ENCODE measurements around the gene DNAJC13. TPM values are rescaled to one million over a fixed set of nuclear protein-coding genes. Genes with fewer than 3 reads are reported as not detected.
A peak's percentile ranks its signal among the peaks of the same experiment; 100 is the strongest.

Gene DNAJC13
- total RNA-seq, 1 experiment from 2014 or later, result 27.2 TPM

DNA sequence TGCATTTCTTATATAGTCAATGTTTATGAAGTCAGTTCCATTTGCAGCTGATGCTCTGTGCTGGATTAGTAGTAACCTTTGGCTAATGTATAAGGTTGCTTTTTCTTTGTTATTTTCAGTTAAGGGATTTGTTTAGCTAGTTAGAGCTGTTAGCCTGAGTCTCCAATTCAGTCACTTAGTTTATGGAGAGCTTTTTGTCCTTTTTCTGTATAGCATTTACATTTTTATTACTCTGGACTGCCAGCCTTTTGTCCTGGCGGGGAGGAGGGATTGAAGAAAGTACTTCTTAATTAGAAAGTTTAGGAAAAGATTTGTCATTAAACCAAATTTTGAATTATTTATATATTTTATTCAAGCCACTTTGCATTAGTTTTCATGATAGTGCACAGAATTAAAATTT, 52.0 kb downstream of the DNAJC13 start:
- H3K27ac ChIP-seq, result no peak overlapping the region
- no peak overlapping the region for H3K4me3 ChIP-seq
- DNase-seq, result no peak
- peaks cover 37% of the 10 kb centered on the region for H3K36me3 ChIP-seq
- no peaks in the 10 kb centered on the region for H3K27me3 ChIP-seq
- H3K4me1 ChIP-seq, result no peaks in the 10 kb centered on the region
- no peaks in the 10 kb centered on the region for H3K9me3 ChIP-seq (replicated peaks)

DNA sequence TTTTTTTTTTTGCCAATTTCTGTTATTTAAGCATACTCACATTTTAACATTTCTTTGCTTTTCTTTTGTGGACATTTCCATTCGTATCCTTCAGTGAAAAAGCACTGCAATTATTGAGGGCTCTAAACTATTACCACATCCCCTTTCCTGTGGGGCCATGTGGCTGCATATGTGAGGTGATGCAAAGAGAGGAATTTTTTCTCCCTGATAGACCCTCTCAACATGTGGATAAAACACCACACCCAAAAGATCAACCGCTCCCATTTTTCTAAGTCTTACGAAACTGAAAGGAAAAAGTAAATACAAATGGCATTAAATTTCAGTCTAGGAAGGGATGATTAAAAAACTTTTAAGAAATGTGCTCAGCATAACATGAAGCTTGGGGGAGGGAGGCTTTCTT, 68.8 kb downstream of the DNAJC13 start:
- no peak for DNase-seq
- peaks cover 52% of the 10 kb centered on the region for H3K36me3 ChIP-seq

DNA sequence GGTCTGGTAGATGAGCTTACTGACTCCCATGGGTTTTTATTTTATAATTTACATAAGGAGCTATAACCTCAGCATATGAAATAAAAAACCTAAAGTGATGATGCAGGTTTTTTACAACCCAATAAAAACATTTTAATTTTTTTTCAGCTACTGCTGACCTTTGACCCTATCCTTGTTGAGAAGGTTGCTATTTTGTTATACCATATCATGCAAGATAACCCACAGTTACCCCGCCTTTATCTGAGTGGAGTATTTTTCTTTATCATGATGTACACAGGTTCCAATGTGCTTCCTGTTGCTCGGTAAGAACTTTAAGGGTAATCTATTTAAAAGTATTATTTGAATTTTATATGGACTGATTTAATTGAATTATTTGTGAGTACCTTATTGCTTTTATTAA, 70.8 kb downstream of the DNAJC13 start:
- Histone ChIP-seq H3K4me1 (no peaks in the 10 kb centered on the region), H3K9me3 (replicated peaks) (no peaks in the 10 kb centered on the region), H3K4me3 (no peak overlapping the region), H3K27ac (no peak overlapping the region), H3K36me3 (peaks cover 51% of the 10 kb centered on the region), H3K27me3 (no peaks in the 10 kb centered on the region)
- DNase-seq, result no peak

More for the DNA sequence above, 68.8 kb downstream of the DNAJC13 start:
- H3K27me3 ChIP-seq, result no peaks in the 10 kb centered on the region
- H3K4me3 ChIP-seq, result no peak overlapping the region
- H3K4me1 ChIP-seq, result no peaks in the 10 kb centered on the region
- no peaks in the 10 kb centered on the region for H3K9me3 ChIP-seq (replicated peaks)
- H3K27ac ChIP-seq, result no peak overlapping the region

DNA sequence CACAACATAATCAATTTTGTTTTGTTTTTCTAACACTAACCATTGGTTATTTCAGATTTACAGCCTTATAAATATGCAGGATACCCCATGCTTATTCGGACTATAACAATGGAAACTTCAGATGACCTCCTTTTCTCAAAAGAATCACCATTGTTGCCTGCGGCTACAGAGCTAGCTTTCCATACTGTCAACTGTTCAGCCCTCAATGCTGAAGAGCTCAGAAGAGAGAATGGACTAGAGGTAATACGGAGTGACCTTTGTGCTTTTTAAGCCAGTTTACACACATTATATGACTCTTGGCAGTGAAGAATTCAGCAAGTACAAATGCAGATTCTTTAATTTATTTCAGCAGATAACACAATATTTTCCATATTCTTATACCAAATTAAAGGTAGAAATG, 81.8 kb downstream of the DNAJC13 start:
- Histone ChIP-seq H3K36me3 (peaks cover 71% of the 10 kb centered on the region), H3K4me1 (no peaks in the 10 kb centered on the region), H3K4me3 (no peak overlapping the region), H3K27ac (no peak overlapping the region), H3K9me3 (replicated peaks) (no peaks in the 10 kb centered on the region), H3K27me3 (no peaks in the 10 kb centered on the region)
- DNase-seq, result no peak

DNA sequence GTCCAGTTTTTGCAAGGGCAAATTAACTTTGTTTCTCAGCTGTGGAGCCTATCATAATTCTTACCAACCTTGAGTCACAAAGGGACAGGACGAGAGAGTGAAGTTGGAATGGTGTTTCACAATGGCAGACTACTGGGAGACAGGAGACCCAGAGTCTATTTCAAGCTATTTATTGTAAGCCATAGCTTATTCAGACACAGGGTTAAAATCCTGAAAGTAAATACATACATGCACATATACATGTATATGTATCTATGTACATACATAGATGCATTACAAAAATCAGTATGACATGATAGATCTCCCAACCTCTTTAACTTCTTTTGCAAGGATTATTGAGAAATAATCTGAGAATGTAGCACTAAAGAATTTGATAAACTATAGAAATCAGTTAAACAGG, 86.3 kb downstream of the DNAJC13 start:
- no peaks in the 10 kb centered on the region for H3K27me3 ChIP-seq
- no peaks in the 10 kb centered on the region for H3K9me3 ChIP-seq (replicated peaks)
- DNase-seq, result no peak
- H3K4me1 ChIP-seq, result no peaks in the 10 kb centered on the region
- H3K4me3 ChIP-seq, result no peak overlapping the region
- H3K27ac ChIP-seq, result no peak overlapping the region
- peaks cover 60% of the 10 kb centered on the region for H3K36me3 ChIP-seq

DNA sequence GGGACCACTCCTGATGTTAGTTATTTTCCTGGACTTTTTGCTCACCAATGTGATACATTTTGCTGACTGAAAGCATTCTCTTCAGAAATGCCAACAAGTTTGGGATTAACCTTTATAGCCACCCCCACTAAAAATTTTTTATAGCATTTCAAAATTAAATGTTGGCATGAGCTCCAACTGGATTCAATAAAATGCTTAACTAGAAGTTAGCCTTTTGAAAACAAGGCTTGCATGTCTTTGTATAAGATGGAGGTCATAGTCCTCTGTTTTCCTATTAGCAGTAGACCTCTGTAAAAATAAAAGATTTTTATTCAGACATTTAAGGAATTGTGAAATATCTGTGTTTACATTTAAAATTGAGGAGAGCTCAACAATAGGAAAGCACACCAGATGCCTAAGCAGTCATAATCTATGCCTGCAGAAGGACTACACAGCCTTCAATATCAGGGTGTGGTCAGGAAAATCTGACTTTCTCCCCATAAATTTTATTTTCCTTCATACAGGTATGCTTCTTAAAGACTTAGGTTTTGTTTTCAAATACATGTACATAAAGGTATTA, 87.2 kb downstream of the DNAJC13 start:
- peaks cover 62% of the 10 kb centered on the region for H3K36me3 ChIP-seq
- no peak overlapping the region for H3K4me3 ChIP-seq
- no peaks in the 10 kb centered on the region for H3K27me3 ChIP-seq
- no peaks in the 10 kb centered on the region for H3K9me3 ChIP-seq (replicated peaks)
- H3K27ac ChIP-seq, result no peak overlapping the region
- no peaks in the 10 kb centered on the region for H3K4me1 ChIP-seq
- no peak for DNase-seq

DNA sequence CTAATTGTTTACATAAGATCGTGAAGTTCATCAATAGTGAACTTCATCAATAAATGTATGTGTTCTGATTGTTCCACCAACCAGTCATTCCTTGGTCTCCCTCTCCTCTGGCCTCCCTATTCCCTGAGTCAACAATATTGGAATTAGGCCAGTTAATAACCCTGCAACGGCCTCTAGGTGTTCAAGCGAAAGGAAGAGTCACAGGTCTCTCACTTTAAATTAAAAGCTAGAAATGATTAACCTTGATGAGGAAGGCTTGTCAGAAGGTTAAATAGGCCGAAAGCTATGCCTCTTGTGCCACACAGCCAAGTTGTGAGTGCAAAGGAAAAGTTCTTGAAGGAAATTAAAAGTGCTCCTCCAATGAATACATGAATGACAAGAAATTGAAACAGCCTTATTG, 90.4 kb downstream of the DNAJC13 start:
- no peaks in the 10 kb centered on the region for H3K9me3 ChIP-seq (replicated peaks)
- H3K36me3 ChIP-seq, result peaks cover 60% of the 10 kb centered on the region
- H3K4me3 ChIP-seq, result no peak overlapping the region
- no peak for DNase-seq
- H3K4me1 ChIP-seq, result no peaks in the 10 kb centered on the region
- H3K27ac ChIP-seq, result no peak overlapping the region
- H3K27me3 ChIP-seq, result no peaks in the 10 kb centered on the region

DNA sequence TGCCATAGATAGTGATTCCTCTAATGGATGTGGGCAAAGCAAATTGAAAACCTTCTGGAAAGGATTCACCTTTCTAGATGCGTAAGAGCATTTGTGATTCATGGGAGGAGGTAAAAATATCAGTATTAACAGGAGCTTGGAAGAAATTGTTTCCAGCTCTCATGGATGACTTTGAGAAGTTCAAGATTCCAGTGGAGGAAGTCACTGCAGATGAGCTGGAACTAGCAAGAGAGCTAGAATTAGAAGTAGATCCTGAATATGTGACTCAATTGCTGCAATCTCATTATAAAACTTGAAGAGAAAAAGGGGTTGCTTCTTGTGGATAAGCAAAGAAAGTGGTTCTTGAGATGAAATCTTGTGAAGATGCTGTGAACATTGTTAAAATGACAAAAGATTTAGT, 91.8 kb downstream of the DNAJC13 start:
- H3K36me3 ChIP-seq, result peaks cover 58% of the 10 kb centered on the region
- H3K9me3 ChIP-seq (replicated peaks), result no peaks in the 10 kb centered on the region
- no peak overlapping the region for H3K27ac ChIP-seq
- H3K27me3 ChIP-seq, result no peaks in the 10 kb centered on the region
- no peak overlapping the region for H3K4me3 ChIP-seq
- no peaks in the 10 kb centered on the region for H3K4me1 ChIP-seq
- no peak for DNase-seq

DNA sequence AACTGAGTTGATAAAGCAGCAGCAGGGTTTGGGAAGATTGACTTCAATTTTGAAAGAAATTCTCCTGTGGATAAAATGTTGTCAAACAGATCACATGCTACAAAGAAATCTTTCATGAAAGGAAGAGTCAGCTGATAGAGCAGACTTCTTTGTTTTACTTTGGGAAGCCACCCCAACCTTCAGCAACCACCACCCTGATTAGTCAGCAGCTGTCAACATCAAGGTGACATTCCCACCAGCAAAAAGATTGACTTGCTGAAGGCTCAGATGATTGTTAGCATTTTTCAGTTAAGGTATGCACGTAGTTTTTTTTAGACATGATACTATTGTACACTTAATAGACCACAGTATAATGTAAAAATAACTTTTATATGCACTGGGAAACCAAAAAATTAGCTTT, 92.2 kb downstream of the DNAJC13 start:
- Histone ChIP-seq H3K27me3 (no peaks in the 10 kb centered on the region), H3K9me3 (replicated peaks) (no peaks in the 10 kb centered on the region), H3K36me3 (peaks cover 62% of the 10 kb centered on the region), H3K4me1 (no peaks in the 10 kb centered on the region), H3K4me3 (no peak overlapping the region), H3K27ac (no peak overlapping the region)
- DNase-seq, result no peak

DNA sequence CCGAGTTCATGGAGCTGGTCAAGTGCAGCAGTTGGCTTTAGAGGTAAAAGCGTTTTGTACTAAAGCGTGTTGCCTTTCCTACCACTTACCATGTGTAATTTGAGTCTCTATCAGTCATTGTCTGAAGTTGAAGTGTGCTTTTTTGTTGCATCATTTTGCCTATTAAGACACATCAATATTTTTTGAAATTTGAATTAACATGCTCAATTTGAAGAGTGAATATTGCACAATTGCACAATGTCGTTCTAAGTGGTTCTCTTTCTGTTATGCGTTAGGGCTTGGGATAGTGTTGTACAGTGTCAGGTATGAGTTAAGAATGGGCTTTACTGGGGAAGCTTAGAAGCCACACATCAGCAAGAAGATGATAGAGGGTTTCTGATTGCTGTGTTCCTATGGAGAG, 95.8 kb downstream of the DNAJC13 start:
- no peak overlapping the region for H3K27ac ChIP-seq
- peaks cover 71% of the 10 kb centered on the region for H3K36me3 ChIP-seq
- no peaks in the 10 kb centered on the region for H3K9me3 ChIP-seq (replicated peaks)
- DNase-seq, result no peak
- no peak overlapping the region for H3K4me3 ChIP-seq
- no peaks in the 10 kb centered on the region; the same call in 1 of the 2 replicates for H3K27me3 ChIP-seq
- no peaks in the 10 kb centered on the region for H3K4me1 ChIP-seq

DNA sequence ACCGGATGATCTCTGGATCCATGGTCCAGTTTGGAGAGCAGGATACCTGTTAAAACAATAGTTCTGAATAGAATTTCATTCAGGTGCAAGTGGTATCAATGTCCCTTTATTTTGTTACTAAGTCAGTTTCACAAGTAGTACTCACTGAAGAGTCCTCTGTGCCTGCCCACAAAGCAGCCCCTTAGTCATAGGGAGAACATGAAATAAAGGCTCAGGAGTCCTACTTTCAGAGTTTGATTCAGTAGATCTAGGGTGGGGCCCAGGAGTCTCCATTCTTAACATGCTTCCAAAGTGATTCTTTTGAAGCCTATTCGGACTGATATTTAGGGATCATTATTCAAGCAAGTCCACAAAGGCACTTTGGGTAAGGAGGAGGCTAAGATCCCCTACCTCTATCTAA, 100.0 kb downstream of the DNAJC13 start:
- Histone ChIP-seq H3K36me3 (peaks cover 64% of the 10 kb centered on the region), H3K4me1 (no peaks in the 10 kb centered on the region), H3K27ac (no peak overlapping the region), H3K27me3 (no peaks in the 10 kb centered on the region; the same call in 1 of the 2 replicates), H3K4me3 (no peak overlapping the region), H3K9me3 (replicated peaks) (no peaks in the 10 kb centered on the region)
- no peak for DNase-seq

DNA sequence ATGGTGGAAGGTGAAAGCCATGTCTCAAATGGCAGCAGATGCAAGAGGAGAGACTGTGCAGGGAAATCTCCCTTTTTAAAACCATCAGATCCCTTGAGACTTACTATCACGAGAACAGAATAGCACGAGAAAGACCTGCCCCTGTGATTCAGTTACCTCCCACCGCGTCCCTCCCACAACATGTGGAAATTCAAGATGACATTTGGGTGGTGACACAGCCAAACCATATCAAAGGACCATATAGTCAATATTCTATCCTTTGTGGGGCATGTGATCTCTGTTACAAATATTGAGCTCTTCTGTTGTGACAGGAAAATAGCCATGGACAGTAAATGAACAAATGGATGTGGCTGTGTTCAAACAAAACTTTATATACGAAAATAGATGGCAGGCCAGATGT, 102.6 kb downstream of the DNAJC13 start:
- Histone ChIP-seq H3K4me1 (no peaks in the 10 kb centered on the region), H3K9me3 (replicated peaks) (no peaks in the 10 kb centered on the region), H3K4me3 (no peak overlapping the region), H3K36me3 (peaks cover 65% of the 10 kb centered on the region), H3K27ac (no peak overlapping the region), H3K27me3 (no peaks in the 10 kb centered on the region; the same call in 1 of the 2 replicates)
- DNase-seq, result no peak

DNA sequence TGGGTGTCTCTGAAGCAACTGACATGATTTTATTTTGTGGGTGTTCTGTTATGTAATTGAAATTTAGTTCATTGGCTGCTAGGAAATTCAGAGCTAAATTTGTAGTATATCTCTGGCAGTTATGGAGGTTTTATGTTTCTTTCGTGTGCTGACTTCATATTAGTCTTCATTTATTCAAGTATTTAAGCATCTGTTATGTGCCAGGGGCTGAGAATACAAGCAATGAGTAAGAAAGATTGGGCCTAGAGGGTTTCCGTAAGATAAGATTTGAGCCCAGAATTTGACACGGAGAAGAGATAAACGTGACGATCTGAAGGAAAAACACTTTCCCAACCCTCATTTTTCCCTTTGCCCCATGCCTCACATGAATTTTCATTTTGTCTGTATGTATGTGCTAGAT, 104.6 kb downstream of the DNAJC13 start:
- Histone ChIP-seq H3K27ac (no peak overlapping the region), H3K36me3 (peaks cover 64% of the 10 kb centered on the region), H3K4me1 (no peaks in the 10 kb centered on the region), H3K27me3 (no peaks in the 10 kb centered on the region), H3K9me3 (replicated peaks) (no peaks in the 10 kb centered on the region), H3K4me3 (no peak overlapping the region)
- DNase-seq, result no peak

DNA sequence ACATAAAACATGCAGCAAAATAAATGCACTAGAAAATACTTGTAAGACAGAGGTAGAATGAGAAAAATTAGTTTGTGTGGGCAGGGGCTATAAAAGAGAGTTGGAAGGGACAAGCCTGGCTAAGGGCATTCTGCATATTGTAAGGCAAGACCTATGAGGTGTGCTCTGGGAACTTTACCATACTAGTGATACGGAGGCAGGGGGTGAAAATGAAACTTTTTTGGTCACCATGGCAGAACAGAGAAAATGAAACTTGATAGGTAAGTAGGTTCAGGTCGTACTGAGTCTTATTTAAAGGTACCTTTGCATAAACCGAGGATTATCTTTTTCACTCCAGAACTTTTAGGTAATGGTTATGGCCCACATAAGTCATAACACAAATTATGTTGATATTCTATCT, 105.1 kb downstream of the DNAJC13 start:
- H3K36me3 ChIP-seq, result peaks cover 62% of the 10 kb centered on the region
- H3K4me3 ChIP-seq, result no peak overlapping the region
- no peaks in the 10 kb centered on the region for H3K27me3 ChIP-seq
- H3K4me1 ChIP-seq, result no peaks in the 10 kb centered on the region
- H3K9me3 ChIP-seq (replicated peaks), result no peaks in the 10 kb centered on the region
- DNase-seq, result no peak
- no peak overlapping the region for H3K27ac ChIP-seq

DNA sequence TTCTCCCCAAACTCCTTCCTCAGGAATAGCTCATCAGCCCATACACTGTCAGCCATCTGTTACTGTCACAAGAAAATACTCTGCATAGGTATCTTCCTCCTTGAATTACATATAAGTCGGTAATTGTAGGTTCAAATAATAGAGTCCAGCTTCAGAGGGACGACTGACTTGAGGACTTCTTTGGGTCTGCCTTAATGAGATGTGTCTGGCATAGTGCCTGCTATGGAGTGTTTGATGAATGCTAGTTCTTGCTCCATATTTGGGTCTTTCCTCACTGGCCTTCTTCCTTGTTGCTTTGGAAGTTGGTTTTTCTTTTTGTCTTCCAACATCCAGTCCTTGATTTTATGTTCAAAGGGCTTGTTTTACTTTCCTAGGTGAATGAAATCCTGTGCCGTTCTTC, 113.3 kb downstream of the DNAJC13 start:
- Histone ChIP-seq H3K9me3 (replicated peaks) (no peaks in the 10 kb centered on the region), H3K4me1 (no peaks in the 10 kb centered on the region), H3K36me3 (peaks cover 35% of the 10 kb centered on the region), H3K27ac (no peak overlapping the region), H3K4me3 (no peak overlapping the region), H3K27me3 (no peaks in the 10 kb centered on the region)
- DNase-seq, result no peak

DNA sequence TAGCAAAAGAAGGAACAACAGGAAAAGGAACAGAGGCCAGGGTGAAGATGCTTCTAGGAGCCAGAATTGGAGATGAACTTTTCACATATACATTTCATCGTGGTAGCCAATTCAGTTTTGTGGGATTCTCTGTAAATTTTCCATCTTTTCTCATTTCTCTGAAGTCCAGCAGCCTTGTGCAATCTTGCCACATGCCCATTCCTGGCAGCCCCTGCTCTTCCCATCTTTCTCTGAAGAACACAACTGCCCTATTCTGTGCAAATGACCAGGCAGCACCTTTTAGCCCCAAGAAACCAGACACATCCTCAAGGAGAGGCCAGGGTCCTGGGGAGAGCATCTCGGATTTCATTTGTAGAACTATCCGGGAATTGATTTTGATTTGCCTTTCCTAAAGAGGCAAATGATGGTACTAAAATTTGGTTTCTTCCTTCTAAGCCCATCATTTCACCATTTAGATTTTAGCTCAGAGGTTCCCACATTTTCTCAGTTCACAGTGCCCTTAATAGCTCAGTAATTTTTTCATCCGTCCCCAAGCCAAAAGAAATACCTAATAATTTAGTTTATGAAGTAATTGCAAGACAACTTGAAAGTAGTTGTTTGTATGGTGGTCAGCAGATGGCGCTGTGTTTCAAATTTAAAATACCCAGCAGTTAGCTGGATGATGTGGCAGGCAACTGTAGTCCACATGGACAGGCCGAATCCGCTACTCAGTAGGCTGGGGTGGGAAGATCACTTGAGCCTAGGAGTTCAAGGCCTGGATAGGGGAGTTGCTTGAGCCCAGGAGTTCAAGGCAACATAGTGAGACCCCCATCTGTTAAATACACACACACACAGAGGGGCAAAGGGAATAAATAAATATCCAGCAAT, 118.5 kb downstream of the DNAJC13 start:
- no peaks in the 10 kb centered on the region for H3K9me3 ChIP-seq (replicated peaks)
- no peak overlapping the region for H3K4me3 ChIP-seq
- peaks cover 16% of the 10 kb centered on the region for H3K36me3 ChIP-seq
- H3K4me1 ChIP-seq, result no peaks in the 10 kb centered on the region
- H3K27ac ChIP-seq, result no peak overlapping the region
- DNase-seq, result peak; percentile 63 to 79
- H3K27me3 ChIP-seq, result no peaks in the 10 kb centered on the region
